ENCODE data around the gene YY1.
"Not testable (repeated sequence)": the region's sequence is repeated elsewhere in the genome, so short reads cannot be mapped to it uniquely, and the experiment has no call there.

The YY1 gene

DNA sequence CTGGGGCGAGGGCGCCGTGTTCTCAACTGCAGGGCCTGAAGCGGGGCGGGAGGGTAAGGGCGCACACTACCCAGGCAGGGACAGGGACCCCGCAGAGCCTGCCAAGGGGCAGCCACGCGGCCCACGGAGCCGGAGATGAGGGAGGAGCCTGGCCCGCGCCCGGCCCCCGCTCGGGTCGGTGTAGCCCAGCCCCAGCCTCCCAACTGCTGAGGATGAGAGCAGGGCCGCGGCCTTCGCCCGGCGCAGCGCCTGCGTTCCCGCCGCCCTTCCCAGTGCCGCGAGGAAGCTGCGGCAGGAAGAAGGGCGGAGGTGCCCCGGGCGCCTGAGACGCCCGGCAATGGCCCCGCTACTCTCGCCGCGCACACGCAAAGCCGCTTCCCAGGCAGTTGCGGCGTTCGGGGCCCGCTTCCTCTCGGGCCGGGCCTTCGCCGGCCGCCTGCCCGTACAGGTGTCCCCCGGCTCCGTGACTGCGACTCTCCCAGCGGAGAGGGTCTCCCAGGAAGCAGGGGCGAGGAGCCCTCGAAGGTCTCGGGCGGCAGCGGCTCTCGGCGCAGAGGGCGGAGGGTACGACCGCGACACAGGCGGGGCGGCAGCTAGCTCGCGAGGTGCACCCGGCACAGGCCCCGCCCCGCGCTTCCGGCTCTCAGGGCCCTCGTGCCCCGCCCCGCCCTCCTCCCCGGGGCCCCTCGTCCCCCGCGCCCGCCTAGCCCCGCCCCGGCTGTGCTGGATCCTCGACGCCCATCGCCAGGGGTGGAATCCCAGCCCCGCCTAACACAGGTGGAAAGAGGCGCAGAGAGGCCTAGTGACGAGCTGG is 24.8 kb upstream of the YY1 start:
- peak; percentile 87 for DNase-seq

DNA sequence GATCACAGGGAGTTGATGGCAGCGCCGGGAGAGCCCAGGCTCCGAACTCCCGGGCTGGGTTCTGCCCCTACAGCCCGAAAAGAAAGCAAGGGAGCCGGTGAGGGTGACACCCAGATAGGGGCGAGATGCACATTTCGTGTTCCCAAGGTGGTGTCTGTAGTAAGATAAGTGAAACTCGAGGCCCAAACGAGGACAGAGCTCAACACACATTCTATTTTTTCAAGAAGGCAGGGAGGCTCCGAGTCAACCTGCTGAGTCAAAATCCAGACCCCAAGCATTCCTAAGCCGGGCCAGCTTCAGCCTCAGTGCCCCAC is 24.2 kb upstream of the YY1 start:
- DNase-seq = no peak

DNA sequence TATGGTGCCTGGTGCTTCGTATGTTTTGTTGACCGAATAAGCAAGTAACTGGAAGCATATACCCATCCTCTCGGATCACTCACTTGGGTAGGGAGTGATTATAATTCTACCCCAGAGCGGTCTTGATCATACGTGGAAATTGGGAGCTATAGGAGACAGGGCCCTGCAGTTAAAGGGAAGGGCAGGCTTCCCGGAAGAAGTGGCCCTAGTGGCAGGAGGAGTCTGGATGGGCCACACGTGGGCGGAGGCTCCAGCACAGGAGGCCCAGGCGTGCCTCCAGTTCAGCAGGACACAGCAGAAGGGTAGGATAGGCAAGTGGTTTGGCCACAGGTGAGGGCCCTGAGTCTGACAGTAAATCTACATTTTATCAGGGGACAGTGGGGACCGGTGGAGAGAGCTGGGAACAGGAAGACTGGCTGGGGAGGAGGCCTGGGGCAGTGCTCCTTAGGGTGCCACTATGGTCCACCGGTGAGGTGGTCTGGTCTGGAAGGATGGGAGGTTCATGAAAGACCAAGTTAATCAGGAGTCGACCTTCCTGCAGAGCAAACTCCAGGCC is 23.5 kb upstream of the YY1 start:
- DNase-seq = no peak

DNA sequence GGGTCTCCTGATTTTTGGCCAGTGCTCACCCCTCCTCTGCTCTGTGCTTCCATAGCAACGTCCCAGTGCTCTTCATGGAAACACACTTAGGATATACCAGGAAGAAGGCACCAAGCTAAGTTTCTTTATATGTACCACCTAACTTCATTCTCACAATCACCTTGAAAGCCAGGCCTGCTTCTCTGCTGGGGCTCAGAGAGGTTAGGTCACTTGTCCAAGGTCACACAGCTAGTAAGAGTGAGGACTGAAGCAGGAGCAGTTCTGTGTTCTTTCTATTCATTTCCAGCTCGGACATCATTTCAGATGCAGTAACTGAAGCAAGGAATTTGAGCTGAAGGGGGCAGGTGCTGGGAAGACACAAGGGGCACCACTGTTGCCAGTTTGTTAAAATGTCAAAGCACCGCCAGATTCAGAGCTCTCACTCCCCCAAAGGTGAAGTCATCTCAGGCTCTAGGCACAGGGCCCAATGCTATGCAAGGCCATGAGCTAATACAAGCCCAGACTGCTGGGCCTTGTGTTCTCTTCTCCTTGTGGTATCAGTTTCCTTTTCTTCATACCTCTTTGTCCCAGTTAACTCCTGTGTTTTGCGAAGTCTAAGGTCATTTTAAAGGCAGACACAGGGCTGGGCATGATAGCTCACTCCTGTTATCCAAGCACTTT is 19.7 kb upstream of the YY1 start:
- DNase-seq = no peak

DNA sequence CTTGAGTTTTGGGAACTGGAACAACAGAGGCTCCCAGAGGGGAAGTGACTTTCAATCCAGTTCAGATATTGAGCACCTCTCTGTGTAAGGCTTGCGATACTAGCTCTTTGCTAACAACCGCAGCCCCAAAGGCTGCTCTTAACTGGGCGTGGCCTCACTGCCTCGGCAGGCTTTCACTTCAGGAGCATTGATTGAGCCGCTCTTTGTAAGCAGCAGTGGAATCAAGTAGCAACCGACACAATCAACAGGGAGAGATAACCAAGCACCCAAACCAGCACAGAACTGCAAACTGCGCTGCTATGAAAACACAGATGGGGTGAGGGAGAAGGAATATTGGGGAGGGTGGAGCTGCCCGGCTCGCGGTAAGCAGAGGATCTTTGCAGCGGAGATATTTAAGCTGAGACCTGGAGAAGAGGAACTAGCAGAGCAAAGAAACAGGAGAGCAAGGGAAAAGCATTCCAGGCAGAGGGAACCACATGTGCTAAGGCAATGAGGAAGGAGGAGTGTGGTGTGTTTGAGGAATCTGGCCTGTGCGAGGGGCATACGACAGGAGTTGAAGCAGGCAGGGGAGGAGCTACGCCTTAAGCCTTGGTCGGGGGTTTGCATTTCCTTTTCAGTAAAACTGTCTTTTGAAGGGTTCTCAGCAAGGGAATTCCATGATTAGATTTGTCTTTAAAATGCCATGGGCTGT is 17.3 kb upstream of the YY1 start:
- peak; percentile 68 for DNase-seq

DNA sequence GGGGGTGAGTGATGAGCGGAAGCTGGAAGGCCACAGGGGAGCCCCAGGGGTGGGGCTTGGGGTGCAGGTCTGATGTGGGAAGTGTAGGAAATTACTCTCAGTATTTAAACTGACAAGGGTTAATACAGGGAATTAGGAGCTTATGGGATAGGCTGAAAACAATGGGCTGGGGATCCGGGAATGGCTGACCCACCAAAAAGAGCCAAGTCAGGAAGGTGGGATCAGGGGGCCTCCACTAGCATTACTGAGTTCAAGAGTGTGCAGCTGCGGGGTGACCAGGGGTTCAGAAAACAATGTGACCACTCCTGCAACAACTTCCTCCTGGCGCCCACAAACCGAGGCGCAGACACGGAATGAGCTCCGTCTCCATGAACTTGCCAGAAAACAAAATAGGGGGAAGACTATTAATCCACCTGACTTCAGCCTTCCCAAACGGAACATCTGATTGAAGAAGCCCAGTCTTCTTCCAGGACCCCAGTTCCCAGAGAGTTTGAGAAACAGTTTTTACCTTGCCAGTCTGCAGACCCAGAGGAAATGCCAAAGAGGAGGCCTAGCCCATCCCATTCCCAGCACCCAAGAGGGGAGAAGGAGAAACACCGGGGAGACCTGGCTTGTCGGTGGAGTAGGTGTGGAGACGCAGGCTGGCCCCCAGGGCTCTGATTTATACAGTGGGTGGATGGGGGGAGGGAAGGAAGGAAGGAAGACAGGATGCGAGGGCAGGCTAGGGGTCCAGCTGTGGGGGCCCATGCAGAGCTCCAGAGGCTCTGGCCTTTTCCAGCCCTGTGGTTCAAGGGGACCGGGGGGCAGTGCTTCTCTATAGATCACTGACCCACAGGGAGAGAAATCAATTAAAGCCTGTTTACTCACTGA is 16.5 kb upstream of the YY1 start:
- no peak for DNase-seq

DNA sequence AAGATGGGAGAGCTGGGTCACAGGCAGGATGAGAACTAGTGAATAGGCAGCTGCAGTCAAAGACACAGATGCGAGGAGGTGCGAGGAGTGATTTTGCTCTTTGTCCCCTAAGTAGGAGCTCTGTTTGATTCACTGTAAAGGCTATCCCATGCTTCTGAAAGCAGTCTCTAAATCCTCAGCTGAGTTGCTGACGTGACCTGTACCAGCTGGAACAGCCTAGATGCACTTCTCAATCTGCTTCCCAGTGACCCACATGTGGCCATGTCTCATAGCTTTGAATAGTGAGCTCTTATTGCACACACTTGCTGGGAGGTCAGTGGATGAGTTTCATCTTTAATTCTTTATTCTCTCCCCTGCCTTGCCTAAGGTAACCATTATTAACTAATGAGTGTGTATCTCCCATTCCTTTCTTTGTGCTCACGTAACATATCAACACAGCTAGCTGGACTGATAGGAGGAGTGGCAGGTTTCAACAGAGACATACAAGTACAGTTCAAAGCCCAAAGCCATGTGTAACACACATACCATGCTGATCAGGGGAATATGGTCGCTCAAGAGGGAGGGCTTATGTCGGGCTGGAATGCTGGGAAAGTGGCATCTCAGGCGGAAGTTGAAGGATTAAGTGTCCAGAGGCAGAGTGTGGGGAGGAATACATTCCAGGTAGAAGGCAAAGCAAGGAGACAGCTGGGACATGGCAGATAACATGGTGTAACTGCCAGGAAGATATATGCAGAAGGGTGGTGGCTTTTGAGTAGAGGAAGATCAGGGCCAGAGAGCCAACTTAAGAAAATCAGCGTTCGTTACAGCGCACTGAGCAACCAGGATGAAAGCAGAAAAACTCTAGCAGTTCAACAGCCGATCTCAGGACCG is 15.4 kb upstream of the YY1 start:
- no peak for DNase-seq

DNA sequence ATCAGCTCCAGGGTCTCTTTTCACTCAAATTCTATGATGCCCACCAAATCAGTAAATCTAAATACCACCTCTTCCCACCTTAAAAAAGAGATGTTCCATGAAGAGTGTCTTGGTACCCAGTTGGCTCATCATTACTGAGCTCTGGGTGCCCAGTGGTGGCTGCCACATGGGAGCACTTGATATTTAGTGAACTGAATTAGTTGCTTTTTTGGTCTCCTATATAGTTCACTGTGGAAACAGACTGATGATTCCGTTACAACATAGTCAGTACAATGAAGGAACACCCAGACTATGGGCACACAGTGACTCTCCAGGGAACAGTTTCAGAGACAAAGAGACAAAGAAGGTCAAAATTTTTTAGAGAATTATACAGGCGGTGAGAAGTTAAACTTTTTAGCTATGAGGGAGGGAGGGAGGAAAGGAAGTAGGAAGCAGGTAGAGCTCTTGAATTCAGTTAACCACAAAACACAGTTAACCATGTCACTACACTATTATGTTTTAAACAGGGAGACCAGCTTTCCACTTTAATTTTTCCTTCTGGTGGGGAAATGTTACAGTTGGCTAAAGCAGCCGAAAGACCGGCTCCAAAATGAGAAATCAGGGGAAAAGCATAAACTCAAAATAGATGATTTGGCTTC is 14.6 kb upstream of the YY1 start:
- no peak for DNase-seq

DNA sequence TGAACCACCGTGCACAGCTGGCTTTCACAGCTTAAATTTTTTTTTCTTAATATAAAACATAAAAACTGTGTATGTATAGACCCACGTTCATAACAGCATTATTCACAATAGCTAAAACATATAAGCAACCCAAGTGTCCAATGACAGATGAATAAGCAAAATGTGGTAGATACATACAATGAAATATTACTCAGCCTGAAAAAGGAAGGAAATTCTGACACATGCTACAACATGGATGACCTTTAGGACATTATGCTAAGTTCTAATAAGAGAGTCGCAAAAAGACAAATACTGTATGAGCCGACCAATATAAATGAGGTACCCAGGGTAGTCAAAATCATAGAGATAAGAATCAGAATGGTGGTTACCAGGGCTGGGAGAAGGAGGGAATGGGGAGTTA is 13.8 kb upstream of the YY1 start:
- DNase-seq = no peak

DNA sequence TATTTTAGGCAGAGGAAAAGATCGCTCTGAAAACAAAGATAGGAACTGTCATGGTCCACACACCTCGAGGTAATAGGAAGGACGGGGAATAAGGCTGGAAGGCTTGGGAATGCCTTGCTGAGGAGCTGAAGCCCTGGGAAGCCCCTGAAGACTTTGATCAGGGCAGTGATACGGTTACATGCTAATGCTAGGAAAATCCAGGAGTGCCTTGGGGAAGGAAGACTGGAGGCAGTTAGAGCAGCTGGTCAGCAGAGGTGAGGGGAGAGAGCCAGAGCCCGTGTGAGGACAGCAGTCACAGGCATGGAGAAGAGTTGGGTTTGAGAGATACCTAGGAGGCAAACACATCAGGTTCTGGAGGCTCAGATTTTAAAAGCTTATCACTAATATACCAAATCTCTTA is 8.6 kb upstream of the YY1 start:
- DNase-seq = no peak

DNA sequence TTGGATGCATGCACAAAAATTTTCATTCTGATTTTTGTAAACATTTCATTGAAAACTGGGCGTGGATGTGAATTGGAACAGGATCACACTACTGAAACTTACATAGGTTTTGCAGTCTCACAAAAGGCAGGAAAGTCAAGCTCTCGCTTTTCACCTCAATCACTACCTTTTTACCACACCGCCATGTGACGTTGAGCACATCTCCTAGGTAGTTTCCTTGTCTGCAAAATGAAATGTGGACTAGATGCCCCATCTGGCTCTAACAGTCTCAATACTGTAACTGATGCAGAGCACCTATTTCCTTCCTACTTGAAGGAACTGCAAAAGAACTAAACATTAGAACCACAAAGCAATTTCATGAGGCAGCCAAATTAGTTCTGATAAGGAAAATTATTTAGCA is 4.4 kb upstream of the YY1 start:
- peak; percentile 29 for DNase-seq

DNA sequence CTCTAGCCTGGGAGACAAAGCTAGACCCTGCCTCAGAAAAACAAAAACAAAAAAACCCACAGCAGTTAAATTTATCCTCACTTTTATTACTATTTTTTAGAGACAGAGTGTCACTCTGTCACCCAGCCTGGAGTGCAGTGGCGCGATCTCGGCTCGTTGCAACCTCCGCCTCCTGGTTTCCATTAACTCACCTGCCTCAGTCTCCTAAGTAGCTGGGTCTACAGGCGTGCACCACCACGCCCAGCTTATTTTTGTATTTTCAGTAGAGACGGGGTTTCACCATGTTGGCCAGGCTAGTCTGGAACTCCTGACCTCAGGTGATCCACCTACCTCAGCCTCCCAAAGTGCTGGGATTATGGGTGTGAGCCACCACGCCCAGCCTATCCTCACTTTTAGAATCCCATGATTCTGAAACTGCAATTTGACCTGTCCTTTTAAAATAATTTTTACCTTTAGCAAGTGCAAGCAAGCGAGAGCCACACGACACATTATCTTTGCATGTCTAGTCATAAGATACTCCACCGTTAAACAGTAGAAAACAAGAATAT is 2.6 kb upstream of the YY1 start:
- not testable (repeated sequence) for DNase-seq

DNA sequence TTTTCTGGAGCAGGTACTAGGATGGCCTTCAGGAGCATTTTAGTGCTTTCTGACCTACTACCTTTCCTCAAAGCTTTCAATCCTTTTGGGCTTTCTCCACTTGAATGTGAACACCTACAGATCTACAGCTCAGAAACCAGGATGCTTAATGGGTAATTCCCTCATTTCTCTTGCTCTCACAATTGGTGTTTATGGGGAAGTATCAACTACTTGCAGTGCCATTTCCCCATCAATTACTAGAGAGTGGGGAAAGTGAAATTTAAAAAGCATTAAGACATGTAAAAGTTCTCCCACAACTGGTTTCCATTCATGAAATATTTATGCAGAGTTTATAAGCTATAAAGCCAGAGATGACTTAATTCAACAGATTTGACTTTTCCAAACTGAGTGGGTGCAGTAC is 2.1 kb upstream of the YY1 start:
- DNase-seq = no peak

DNA sequence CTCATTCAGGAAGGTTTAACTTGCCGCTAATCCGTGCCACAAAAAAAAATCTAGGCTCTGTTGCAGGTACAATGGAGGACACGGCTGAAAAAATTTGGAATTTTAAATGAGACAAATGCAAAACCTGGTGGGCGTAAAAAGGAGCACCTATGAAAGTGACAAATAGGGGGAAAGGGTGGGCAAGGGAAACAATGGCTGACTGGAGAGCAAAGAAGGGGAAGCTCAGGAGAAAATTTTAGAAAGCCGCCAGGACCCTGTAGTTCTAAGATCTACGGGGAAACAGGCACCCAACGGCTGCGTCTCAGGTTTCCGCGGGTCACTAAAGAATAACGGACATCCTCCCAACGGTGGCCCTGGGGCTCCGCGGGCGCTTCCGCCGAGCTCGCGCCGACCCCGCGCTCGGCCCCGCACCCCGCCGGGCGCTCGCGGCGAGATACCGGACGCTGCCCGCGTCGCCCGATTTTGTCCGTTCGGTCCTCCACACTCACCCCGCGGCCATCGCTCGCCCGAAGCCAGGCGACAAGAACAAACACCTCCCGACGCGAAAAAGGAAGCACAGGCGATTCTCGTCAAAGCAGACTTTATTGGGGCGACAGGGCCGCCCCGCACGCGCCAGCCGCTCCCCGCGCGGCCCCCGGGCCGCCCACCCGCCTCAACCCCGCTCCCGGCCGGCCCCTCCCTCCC is 1.1 kb upstream of the YY1 start:
- peak; percentile 24 for DNase-seq

DNA sequence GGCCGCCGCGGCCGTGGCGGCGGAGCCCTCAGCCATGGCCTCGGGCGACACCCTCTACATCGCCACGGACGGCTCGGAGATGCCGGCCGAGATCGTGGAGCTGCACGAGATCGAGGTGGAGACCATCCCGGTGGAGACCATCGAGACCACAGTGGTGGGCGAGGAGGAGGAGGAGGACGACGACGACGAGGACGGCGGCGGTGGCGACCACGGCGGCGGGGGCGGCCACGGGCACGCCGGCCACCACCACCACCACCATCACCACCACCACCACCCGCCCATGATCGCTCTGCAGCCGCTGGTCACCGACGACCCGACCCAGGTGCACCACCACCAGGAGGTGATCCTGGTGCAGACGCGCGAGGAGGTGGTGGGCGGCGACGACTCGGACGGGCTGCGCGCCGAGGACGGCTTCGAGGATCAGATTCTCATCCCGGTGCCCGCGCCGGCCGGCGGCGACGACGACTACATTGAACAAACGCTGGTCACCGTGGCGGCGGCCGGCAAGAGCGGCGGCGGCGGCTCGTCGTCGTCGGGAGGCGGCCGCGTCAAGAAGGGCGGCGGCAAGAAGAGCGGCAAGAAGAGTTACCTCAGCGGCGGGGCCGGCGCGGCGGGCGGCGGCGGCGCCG is 381 bp downstream of the YY1 start:
- DNase-seq = no peak

DNA sequence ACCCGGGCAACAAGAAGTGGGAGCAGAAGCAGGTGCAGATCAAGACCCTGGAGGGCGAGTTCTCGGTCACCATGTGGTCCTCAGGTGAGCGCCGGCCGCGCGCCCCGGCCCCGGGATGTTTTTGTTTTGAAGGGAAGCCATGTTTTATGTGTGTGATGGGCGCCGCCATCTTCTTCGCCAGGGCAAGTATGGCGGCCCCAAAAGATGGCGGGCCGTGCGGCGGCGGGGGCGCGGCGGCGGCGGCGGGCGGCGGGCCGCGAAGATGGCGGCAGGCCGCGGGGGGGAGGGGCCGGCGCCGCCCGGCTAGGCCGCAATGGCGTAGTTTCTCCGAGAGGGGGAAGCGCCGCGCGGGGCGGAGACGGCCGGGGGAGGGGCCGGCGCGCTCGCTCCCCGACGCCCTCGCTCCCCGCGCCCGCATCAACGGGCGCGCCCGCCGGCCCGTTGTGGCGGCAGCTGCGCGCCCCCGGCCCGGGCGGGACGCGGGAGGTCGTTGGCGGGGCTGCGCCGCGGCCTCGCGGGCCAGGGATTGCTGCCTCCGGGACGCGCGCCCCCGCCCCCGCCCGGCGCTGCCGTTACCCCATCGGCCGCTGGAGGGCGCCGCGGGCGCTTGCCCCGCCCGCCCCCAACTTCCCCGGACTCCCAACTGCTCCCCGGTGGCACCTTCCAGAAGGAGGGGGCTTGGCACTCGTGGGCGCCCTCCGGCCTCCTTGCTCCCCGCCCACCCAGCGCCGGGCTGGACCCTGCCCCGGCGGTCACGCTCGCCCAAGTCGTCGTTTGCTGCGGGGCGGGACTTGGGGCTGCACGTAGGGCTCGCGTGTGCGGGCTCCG is 1.1 kb downstream of the YY1 start:
- peak; percentile 87 for DNase-seq

DNA sequence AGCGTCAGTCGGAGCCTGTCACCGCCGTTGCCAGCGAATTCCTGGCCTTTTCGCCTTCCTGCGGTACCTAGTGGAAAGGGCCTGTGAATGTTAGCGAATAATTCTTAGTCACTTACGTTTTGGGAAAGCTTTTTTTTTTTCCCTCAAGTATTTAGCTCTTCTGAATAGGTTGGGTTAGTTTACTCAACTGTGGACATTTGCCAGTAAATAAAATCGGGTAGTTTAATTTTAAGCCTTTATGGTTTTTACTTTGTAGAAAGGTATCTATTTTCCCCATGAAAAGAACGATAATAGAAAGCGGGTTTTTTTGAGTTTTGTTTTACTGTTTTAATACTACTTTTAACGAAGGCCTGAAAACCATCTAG is 1.7 kb downstream of the YY1 start:
- no peak for DNase-seq

DNA sequence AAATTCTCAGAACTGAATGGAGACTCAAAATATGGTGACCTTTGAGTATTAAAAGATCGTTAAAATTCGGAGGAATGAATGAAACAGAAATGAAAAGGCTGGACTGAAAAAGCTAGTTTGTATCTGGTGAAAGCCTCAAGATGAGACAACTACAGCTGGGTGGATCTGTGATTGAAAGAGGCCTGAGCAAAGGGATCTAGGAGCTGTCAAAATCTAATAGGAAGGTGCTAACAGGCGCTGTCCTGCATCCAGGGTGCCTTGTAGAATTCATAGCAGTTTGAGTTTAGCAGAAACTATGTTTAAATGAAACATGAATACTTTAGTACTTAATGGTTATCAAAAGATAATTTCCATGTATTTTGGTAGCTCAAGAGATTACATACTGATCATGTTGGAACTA is 2.3 kb downstream of the YY1 start:
- DNase-seq = no peak

DNA sequence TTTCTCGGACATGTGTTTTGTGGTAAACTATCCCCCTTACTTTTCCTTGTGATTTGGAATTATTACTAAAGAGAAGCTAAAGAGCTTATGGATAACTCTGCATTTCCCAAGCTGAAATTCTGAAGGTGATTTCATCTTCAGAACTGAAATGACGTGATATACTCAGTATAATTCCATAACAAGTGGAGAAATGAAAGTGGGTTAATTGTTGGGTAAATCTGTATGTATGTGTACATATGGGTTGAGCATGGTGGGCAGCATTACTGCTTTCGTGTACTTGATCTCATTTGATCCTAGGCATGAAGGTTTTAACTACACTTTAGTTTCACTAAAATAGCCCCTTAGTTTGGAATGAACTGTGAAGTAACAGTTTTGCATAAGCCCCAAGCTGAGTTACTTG is 4.1 kb downstream of the YY1 start:
- DNase-seq = no peak

Data from central memory CD4-positive, alpha-beta T cell (primary cell).